Mammary epithelial cell (primary cell): ENCODE results near the gene SMIM41.

Experiments used
- CTCF ChIP-seq, 2 donors: IDR thresholded peaks in 1 of 2; conservative IDR thresholded peaks in 1 of 2; 2 replicates each; pipeline ENCODE4 v1.5.1; 2011 to 2012; ENCODE audit warnings: inconsistent platforms in 2 of 2, low read length in 2 of 2, mild to moderate bottlenecking in 2 of 2, control low read depth in 1 of 2, low read depth in 1 of 2; ENCODE audit not compliant: insufficient read depth in 1 of 2; ENCODE audit errors: extremely low read depth in 1 of 2
- EZH2 ChIP-seq: IDR thresholded peaks from 2 replicates; pipeline ENCODE4 v1.6.1; 2012; ENCODE audit warnings: low read length, inconsistent platforms, borderline replicate concordance

GRCh38 chr12:52141875-52142274 is 62.4 kb downstream of the SMIM41 start:
- TF ChIP-seq CTCF (conservative IDR thresholded peaks at IDR 0.05 in 1 of 2, IDR thresholded peaks at IDR 0.05 in 1 of 2; ENCODE audit: extremely low read depth in 1 of 2, insufficient read depth in 1 of 2, low read depth in 1 of 2, low read length in 2 of 2): no peak
- TF ChIP-seq EZH2: no peak
